Cardiac fibroblast (primary cell): ENCODE measurements around the gene TEX54.

Source experiments
- DNase-seq, 2 donors: peaks; one replicate each; pipeline versions ENCODE4 v3.0.0 to v3.0.0-alpha.2; 2010; ENCODE audit warnings: low read depth in 2 of 2
- H3K4me3 ChIP-seq, 2 donors: replicated peaks in 1 of 2; 1 replicate in 1 of 2; 2 replicates in 1 of 2; pipeline ENCODE4 v1.5.1; 2011; ENCODE audit warnings: low read depth in 2 of 2, low read length in 2 of 2, mild to moderate bottlenecking in 2 of 2, moderate library complexity in 1 of 2
- CTCF ChIP-seq: IDR thresholded peaks from one replicate; pipeline ENCODE4 v1.5.1; 2011; ENCODE audit warnings: low read depth, mild to moderate bottlenecking, low read length, inconsistent platforms

TEX54 gene

GRCh38 chr11:62792202-62792575, 40.5 kb downstream of the TEX54 start:
- no peak for DNase-seq
- H3K4me3 ChIP-seq = peak overlapping the region in 1 of 2 donors; percentile 95

GRCh38 chr11:62791501-62792201, 41.0 kb downstream of the TEX54 start, which contains the start of gene TMEM223:
TSS of gene TMEM223 (minus strand) at chr11:62792006. CDS start at chr11:62791994, 12 bp downstream.
- TF ChIP-seq CTCF = no peak

More at GRCh38 chr11:62792202-62792575, 40.5 kb downstream of the TEX54 start:
- no peak for TF ChIP-seq CTCF

GRCh38 chr11:62789576-62789975, 43.1 kb downstream of the TEX54 start:
- TF ChIP-seq CTCF = no peak
- DNase-seq = no peak
- no peak overlapping the region for H3K4me3 ChIP-seq

More at GRCh38 chr11:62791501-62792201, 41.0 kb downstream of the TEX54 start, which contains the start of gene TMEM223:
- H3K4me3 ChIP-seq = peak within 1 kb of the TSS; percentile 92 to 95
- peak; percentile 74 to 85 for DNase-seq

GRCh38 chr11:62788991-62789390, 43.6 kb downstream of the TEX54 start:
- DNase-seq = no peak
- TF ChIP-seq CTCF = no peak
- no peak overlapping the region for H3K4me3 ChIP-seq

- H3K4me3 ChIP-seq = peak within 1 kb of the TSS; percentile 82 to 95
- DNase-seq = peak; percentile 98 to 99
- peak; percentile 73 for TF ChIP-seq CTCF
Measured at GRCh38 chr11:62787005-62787759, 45.5 kb downstream of the TEX54 start, which contains the start of gene TMEM179B. TSS of gene TMEM179B (plus strand) at chr11:62787402. CDS start at chr11:62787432, 30 bp downstream.

GRCh38 chr11:62786318-62787004, 46.2 kb downstream of the TEX54 start:
- peak; percentile 84 to 86 for DNase-seq
- TF ChIP-seq CTCF = peak; percentile 99
- peak overlapping the region; percentile 82 to 95 for H3K4me3 ChIP-seq
